Measurements from ENCODE around the gene ZNF184. TPM values are rescaled to one million over a fixed set of nuclear protein-coding genes. Genes with fewer than 3 reads are reported as not detected.

Gene ZNF184
- total and polyA plus RNA-seq, 9 of the 15 experiments (the other 6 are each of a cell fraction or from before 2014, with no cell fraction given), result 7.6 to 22.2 (median 12.8) TPM

- TF ChIP-seq CTCFL (IDR thresholded peaks at IDR 0.05; ENCODE audit: borderline replicate concordance, insufficient read depth, low read depth, low read length, poor library complexity, severe bottlenecking) (peak; percentile 50), RBM39 (optimal IDR thresholded peaks at IDR 0.05; ENCODE audit: low read depth, low read length) (no peak), MAX (CRISPR knock-in tag; IDR thresholded peaks at IDR 0.05) (peak; percentile 37; the same call in 1 of the 2 replicates), ZEB2 (IDR thresholded peaks at IDR 0.05) (peak; percentile 7; the same call in 1 of the 2 replicates), POLR3A (IDR thresholded peaks at IDR 0.05; ENCODE audit: borderline replicate concordance, extremely low read depth, insufficient read depth, insufficient read length) (peak; percentile 99), BCL6 (CRISPR knock-in tag; IDR thresholded peaks at IDR 0.05) (no peak), BRCA1 (IDR thresholded peaks at IDR 0.05) (no peak), BRCA1 (CRISPR knock-in tag; IDR thresholded peaks at IDR 0.05) (no peak), SREBF1 (IDR thresholded peaks at IDR 0.05; ENCODE audit: borderline replicate concordance, low read depth, low read length) (no peak), JUND (IDR thresholded peaks at IDR 0.05; ENCODE audit: borderline replicate concordance, low read depth, low read length) (peak; percentile 59), JUND (tag; IDR thresholded peaks at IDR 0.05; ENCODE audit: borderline replicate concordance, low read depth, low read length) (0 out of 3 replicates have a peak, but pooled peaks have one; percentile 30), ZBTB34 (CRISPR knock-in tag; IDR thresholded peaks at IDR 0.05) (no peak), SNRNP70 (optimal IDR thresholded peaks at IDR 0.05; ENCODE audit: low read depth, low read length) (no peak), POLR2G (IDR thresholded peaks at IDR 0.05; ENCODE audit: low read depth, low read length) (peak; percentile 79), HNRNPK (IDR thresholded peaks at IDR 0.05; ENCODE audit: low read depth, low read length, poor library complexity, severe bottlenecking) (no peak), PHF8 (IDR thresholded peaks at IDR 0.05; ENCODE audit: borderline replicate concordance, low read length) (peak; percentile 58), JUNB (CRISPR knock-in tag; conservative IDR thresholded peaks at IDR 0.05) (no peak), ZNF518B (CRISPR knock-in tag; IDR thresholded peaks at IDR 0.05) (no peak), GABPB2 (CRISPR knock-in tag; conservative IDR thresholded peaks at IDR 0.05) (no peak), EHMT2 (IDR thresholded peaks at IDR 0.05) (no peak), MTA2 (IDR thresholded peaks at IDR 0.05; ENCODE audit: low read depth) (no peak)
These were observed 46.2 kb upstream of the ZNF184 start (continued) for GRCh38 chr6:27518881-27519795.

Data from K562 (cell line).